Large intestine (tissue), 3 donors: ENCODE results near the gene NPIPA8. TPM values are rescaled to one million over a fixed set of nuclear protein-coding genes. Genes with fewer than 3 reads are reported as not detected.
"Not testable (repeated sequence)": the region's sequence is repeated elsewhere in the genome, so short reads cannot be mapped to it uniquely, and the experiment has no call there.

Source experiments
- DNase-seq, 2 donors: peaks; one replicate each; pipeline versions ENCODE4 v3.0.0 to v3.0.0-alpha.2; 2013
- H3K27ac ChIP-seq: one replicate; pipeline ENCODE4 v1.5.1; 2013; ENCODE audit warnings: low read length
- H3K27me3 ChIP-seq: 2 replicates; pipeline ENCODE4 v1.6.1; 2013; ENCODE audit warnings: low read length; ENCODE audit not compliant: control insufficient read depth, insufficient read depth
- H3K36me3 ChIP-seq: 2 replicates; pipeline ENCODE4 v1.6.1; 2013; ENCODE audit warnings: low read length; ENCODE audit not compliant: control insufficient read depth, insufficient read depth
- H3K4me1 ChIP-seq: one replicate; pipeline ENCODE4 v1.6.1; 2013; ENCODE audit warnings: low read length; ENCODE audit not compliant: control insufficient read depth, insufficient read depth
- H3K4me3 ChIP-seq: one replicate; pipeline ENCODE4 v1.5.1; 2013; ENCODE audit warnings: low read length
- H3K9me3 ChIP-seq: one replicate; pipeline ENCODE4 v1.6.1; 2013; ENCODE audit warnings: mild to moderate bottlenecking, low read depth, low read length, moderate library complexity; ENCODE audit not compliant: control insufficient read depth
- WGBS: methylation state at CpG from one replicate; pipeline ENCODE4 v1.1.5; 2013; ENCODE audit warnings: low lambda C conversion rate; ENCODE audit not compliant: insufficient coverage; 5-methylcytosine and 5-hydroxymethylcytosine counted together
- polyA plus RNA-seq: library from polyadenylated mRNA; unstranded; fragments of 120-200 nt; gene quantifications from one replicate; pipeline ENCODE4 v1.2.1, GENCODE V29; 2013

The NPIPA8 gene
- polyA plus RNA-seq, 1 donor = 0.21 TPM

DNA sequence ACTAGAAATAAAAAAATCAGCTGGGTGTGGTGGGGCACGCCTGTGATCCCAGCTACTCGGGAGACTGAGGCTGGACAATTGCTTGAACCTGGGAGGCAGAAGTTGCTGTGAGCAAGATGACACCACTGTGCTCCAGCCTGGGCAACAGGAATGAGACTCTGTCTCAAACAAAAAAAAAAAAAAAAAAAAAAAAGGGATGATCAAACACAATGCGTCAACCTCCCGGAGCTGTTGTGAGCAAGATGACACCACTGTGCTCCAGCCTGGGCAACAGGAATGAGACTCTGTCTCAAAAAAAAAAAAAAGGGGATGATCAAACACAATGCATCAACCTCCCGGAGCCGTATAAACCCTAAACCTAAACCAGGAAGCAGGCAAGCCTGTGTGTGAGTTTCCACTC lies 24.7 kb downstream of the NPIPA8 start:
- not testable (repeated sequence) for H3K27ac ChIP-seq, H3K27me3 ChIP-seq, H3K9me3 ChIP-seq, H3K4me1 ChIP-seq, H3K36me3 ChIP-seq, DNase-seq, H3K4me3 ChIP-seq
- WGBS = no CpG with 5 or more reads among the region's 6 CpGs

DNA sequence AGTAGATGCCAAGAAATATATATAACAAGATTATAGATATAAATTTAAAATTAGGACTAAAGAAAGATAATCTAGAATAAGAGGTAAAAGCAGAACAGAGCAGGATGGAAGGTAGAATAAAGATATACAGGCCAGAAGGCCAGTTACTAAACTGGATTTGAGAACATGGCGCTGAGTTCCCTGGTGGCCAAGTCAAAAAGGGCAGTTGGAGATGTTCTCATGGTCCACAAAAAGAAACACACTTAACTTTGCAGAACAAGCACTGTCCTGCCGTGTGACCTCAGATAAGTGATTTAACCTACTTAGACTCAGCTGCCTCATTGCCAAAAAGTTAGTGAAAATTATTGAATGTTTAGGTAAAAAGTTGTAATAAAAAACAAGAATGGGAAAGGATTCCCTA lies 27.4 kb downstream of the NPIPA8 start:
- not testable (repeated sequence) for H3K27me3 ChIP-seq, H3K9me3 ChIP-seq, DNase-seq, H3K27ac ChIP-seq, H3K36me3 ChIP-seq, H3K4me1 ChIP-seq, H3K4me3 ChIP-seq
- no CpG with 5 or more reads among the region's 2 CpGs for WGBS

DNA sequence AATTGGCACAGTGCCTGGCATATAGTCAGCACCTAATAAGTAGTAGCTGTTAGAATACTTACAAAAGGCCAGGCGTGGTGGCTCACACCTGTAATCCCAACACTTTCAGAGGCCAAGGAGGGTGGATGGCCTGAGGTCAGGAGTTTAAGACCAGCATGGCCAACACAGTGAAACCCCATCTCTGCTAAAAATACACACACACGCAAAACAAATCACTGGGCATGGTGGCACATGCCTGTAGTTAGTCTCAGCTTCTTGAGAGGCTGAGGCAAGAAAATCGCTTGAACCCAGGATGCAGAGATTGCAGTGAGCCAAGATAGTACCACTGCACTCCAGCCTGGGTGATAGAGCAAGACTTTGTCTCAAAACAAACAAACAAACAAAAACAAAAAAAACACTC lies 29.3 kb downstream of the NPIPA8 start:
- not testable (repeated sequence) for H3K4me1 ChIP-seq, DNase-seq, H3K36me3 ChIP-seq, H3K4me3 ChIP-seq, H3K27ac ChIP-seq, H3K9me3 ChIP-seq, H3K27me3 ChIP-seq
- no CpG with 5 or more reads among the region's 3 CpGs for WGBS

DNA sequence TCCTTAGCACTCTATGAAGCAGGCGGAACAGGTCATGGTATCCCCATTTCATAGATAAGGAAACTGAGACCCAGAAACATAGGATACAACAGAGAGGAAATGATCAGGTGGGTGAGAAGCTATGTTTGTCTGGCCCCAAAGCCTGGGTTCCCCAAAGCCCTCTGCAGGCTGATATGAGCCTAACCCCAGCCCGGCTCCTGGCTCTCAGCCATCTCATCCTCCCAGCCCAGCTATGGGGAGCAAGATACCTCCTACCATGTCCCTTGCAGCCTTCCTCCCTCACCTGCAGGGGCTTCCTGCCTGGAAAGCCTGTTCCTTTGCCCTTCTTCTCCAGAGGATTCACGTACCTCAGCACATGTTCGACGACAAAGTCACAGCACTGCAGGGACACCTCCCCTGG lies 30.5 kb downstream of the NPIPA8 start:
- H3K4me1 ChIP-seq, H3K4me3 ChIP-seq: not testable (repeated sequence)
- WGBS = no CpG with 5 or more reads among the region's 5 CpGs

DNA sequence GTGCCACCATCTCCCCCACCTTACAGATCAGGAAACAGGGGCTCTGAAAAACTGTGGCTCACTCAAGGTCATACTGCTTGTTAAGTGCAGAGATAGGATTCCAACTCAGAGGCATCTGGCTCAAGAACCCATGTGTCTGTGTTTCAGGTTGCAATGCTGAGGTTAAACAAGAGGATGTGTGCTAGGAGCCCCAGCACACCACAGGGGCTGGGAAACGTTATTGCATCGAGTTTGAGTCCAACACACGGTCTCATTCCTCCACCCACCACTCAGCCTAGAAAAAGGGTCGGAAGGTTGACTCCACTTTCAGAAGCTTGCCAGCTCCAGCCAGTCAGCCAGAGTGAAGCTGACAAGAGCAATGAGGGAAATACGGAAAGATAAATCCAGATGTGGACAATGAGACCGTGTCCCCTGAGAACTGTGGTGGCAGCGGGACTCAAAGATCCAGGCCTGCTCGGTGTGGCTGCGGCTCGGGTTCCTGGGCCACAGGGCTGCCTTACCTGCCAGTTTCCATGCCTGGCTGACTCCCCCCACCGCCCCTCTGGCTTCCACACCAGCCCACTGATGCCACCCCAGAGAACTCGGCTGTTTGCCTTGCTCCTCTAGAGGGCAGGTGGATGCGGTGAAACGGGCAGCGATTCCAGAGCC lies 33.4 kb downstream of the NPIPA8 start:
- not testable (repeated sequence) for H3K27me3 ChIP-seq, H3K9me3 ChIP-seq, H3K36me3 ChIP-seq, H3K4me3 ChIP-seq, DNase-seq, H3K4me1 ChIP-seq, H3K27ac ChIP-seq
- no CpG with 5 or more reads among the region's 15 CpGs for WGBS

More for the DNA sequence above, 30.5 kb downstream of the NPIPA8 start:
- H3K9me3 ChIP-seq, DNase-seq, H3K27ac ChIP-seq, H3K36me3 ChIP-seq, H3K27me3 ChIP-seq: not testable (repeated sequence)

DNA sequence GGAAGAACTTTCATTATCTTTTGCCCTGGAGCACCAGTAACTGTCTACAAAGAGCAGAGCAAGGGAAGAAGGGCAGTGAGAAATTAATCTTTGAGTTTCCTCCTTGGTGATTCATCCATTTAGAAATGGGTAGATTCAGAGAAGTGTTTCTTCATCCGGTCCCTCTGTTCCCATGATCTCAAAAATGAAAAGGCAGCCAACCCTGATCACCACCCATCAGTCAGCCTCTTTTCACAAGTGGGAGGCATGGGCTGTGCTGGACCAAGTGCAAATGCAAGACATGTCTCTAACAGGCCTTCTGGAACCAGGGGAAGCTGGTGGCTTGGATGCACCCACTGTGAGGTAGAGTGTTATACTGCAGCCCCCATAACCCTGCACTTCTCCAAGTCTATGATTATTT lies 38.8 kb downstream of the NPIPA8 start:
- DNase-seq, H3K9me3 ChIP-seq, H3K4me1 ChIP-seq, H3K27me3 ChIP-seq, H3K4me3 ChIP-seq, H3K27ac ChIP-seq, H3K36me3 ChIP-seq: not testable (repeated sequence)
- WGBS = no CpG with 5 or more reads among the region's 1 CpG

DNA sequence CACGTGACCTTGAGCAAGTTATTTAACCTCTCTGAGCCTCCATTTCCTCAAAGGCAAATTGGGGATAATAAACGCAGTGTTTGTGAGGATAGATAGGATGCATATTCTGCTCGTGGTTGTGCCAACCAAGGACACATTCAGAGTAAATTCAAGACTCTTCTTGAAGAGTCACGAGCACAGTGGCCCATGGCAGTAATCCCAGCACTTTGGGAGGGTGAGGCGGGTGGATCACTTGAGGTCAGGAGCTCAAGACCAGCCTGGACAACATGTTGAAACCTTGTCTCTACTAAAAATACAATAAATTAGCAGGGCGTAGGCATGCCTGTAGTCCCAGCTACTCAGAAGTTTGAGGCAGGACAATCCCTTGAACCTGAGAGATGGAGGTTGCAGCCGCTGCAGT lies 39.6 kb downstream of the NPIPA8 start:
- not testable (repeated sequence) for H3K9me3 ChIP-seq, DNase-seq, H3K27me3 ChIP-seq, H3K27ac ChIP-seq, H3K4me1 ChIP-seq, H3K36me3 ChIP-seq, H3K4me3 ChIP-seq
- no CpG with 5 or more reads among the region's 7 CpGs for WGBS

DNA sequence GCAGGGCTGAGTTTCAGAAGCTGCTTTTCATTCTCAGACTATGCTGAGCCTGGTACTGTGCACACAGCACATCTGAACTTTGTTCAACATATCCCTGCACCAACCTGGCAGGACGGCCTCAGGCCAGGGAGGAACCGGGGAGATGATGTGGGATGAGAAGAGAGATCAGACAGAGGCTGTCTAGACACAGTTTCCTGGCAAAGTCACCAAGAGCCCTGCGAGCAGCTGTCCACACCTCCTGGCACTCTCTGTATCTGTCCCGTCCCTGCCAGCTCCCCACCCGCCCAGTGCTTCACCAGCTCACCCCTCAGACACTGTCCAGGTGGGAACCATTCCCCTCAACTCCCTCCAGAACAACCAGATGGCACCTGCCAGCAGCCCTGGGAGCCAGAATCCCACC lies 42.2 kb downstream of the NPIPA8 start:
- no CpG with 5 or more reads among the region's 5 CpGs for WGBS
- H3K4me1 ChIP-seq, H3K27ac ChIP-seq, H3K9me3 ChIP-seq, H3K4me3 ChIP-seq, DNase-seq, H3K36me3 ChIP-seq, H3K27me3 ChIP-seq: not testable (repeated sequence)

DNA sequence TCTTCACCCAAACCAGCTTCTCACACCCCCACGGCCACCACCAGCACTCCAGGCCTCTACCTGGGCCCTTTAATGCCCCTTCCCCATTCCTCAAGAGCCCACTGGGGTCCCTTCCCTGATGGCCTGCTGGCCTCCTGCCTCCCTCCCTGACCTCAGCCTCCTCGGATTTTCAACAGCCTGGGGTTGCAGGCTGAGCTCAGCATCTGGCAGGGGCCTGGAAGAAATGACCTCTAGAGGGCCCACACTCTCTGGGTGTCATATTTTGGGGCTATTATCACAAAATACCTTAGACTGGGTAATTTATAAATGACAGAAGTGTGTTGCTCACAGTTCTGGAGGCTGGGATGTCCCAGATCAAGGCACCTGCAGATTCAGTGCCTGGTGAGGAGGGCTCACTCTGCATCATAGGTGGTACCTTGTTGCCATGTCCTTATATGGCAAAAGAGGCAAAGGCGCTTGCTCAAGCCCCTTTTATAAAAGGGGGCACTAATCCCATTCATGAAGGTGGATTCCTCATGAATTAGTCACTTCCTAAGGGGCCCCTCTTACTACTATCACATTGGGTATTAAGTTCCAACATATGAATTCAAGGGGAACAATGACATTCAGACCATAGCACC lies 43.1 kb downstream of the NPIPA8 start:
- DNase-seq, H3K27me3 ChIP-seq, H3K4me1 ChIP-seq, H3K4me3 ChIP-seq, H3K36me3 ChIP-seq, H3K9me3 ChIP-seq, H3K27ac ChIP-seq: not testable (repeated sequence)
- WGBS = no CpG with 5 or more reads among the region's 3 CpGs

DNA sequence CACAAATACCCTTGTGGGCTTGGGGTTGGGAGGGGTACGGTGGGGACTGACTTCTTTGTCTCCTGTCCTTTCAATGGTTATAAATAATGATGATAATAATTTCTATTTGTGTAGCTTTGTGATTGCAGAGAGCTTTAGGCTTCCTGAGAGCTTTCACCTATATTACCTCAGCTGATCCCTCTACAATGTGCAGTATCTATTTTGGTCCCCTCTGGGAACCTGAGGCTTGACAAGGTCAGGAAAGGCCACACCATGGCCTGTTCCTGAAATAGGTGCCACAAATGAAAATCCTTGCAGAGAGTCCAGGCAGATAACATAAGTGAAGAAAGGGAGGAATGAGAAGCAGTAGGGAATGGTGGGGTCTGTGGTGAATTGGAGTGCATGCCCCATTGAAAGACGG lies 45.6 kb downstream of the NPIPA8 start:
- not testable (repeated sequence) for H3K4me3 ChIP-seq, H3K27me3 ChIP-seq, H3K36me3 ChIP-seq, H3K27ac ChIP-seq, DNase-seq, H3K9me3 ChIP-seq, H3K4me1 ChIP-seq
- no CpG with 5 or more reads among the region's 2 CpGs for WGBS

DNA sequence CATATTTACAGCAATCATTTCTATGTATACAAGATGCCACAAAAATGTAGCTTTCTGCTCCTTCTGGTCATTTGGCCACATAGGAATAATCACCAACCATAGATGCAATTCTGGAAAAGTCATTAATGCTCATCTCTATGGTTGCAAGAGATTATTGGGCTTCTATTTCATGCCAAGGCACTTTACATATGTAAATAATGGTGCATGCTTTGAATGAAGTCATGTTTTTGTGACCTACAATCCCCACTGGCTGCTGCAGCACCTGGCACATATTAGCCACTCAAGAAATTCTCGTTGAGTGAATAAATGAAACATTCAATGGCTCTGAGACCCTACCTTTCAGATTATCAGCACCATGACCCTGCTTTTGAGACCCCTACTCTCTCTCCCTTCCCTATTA lies 50.2 kb downstream of the NPIPA8 start:
- H3K27ac ChIP-seq, H3K9me3 ChIP-seq, H3K4me1 ChIP-seq, H3K36me3 ChIP-seq, H3K27me3 ChIP-seq, DNase-seq, H3K4me3 ChIP-seq: not testable (repeated sequence)
- WGBS = no CpG with 5 or more reads among the region's 1 CpG
